CD4-positive, alpha-beta T cell (primary cell): Measurements from ENCODE around the gene NCKAP1. TPM values are rescaled to one million over a fixed set of nuclear protein-coding genes. Genes with fewer than 3 reads are reported as not detected.

Experiments used
- ATAC-seq: fragments of 200-7000 bp; cut with Tn5 transposase; one replicate; pipeline ENCODE4 v1.10.0; 2022; ENCODE audit warnings: mild to moderate bottlenecking; ENCODE audit not compliant: poor library complexity
- CTCF ChIA-PET: fragments of 350-600 bp; sonication (Branson Sonifier 250); formaldehyde crosslinking; loops from one replicate; lab custom pipeline; 2021; ENCODE audit warnings: antibody characterized with exemption, inconsistent platforms; lab: Charles Lee
- POLR2A ChIA-PET: fragments of 350-600 bp; sonication (Branson Sonifier 250); formaldehyde crosslinking; loops from one replicate; lab custom pipeline; 2021; ENCODE audit warnings: antibody characterized with exemption, inconsistent platforms; lab: Charles Lee
- DNase-seq, 14 experiments: peaks; one replicate each; pipeline ENCODE4 v3.0.0-alpha.2; 2013 to 2020; ENCODE audit warnings: mixed read lengths in 2 of 14
- H3K27ac ChIP-seq, 2 donors: one replicate each; pipeline versions ENCODE4 v1.5.1 to v1.7.0; 2013; ENCODE audit warnings: low read length in 2 of 2, low read depth in 1 of 2, mild to moderate bottlenecking in 1 of 2
- H3K27me3 ChIP-seq, 2 experiments: 1 replicate in 1 of 2; 2 replicates in 1 of 2; pipeline versions ENCODE4 v1.6.1 to v1.7.0; 2013; ENCODE audit warnings: low read length in 2 of 2, control low read depth in 1 of 2, mild to moderate bottlenecking in 1 of 2, moderate library complexity in 1 of 2; ENCODE audit not compliant: insufficient read depth in 2 of 2, control insufficient read depth in 1 of 2
- H3K36me3 ChIP-seq: one replicate; pipeline ENCODE4 v1.6.1; 2013; ENCODE audit warnings: low read length, control low read depth; ENCODE audit not compliant: insufficient read depth
- H3K4me1 ChIP-seq: one replicate; pipeline ENCODE4 v1.6.1; 2013; ENCODE audit warnings: low read length, control low read depth; ENCODE audit not compliant: insufficient read depth
- H3K4me3 ChIP-seq: one replicate; pipeline ENCODE4 v1.5.1; 2013; ENCODE audit warnings: mild to moderate bottlenecking, low read length, moderate library complexity
- H3K9me3 ChIP-seq, 2 experiments: 1 replicate in 1 of 2; 2 replicates in 1 of 2; pipeline versions ENCODE4 v1.6.1 to v1.7.0; 2013; ENCODE audit warnings: low read length in 2 of 2, mild to moderate bottlenecking in 2 of 2, control low read depth in 1 of 2, moderate library complexity in 1 of 2; ENCODE audit not compliant: control insufficient read depth in 1 of 2, insufficient read depth in 1 of 2
- H3K27ac Mint-ChIP-seq: one replicate; pipeline ENCODE4 v1.8.0; 2020; ENCODE audit warnings: mixed read lengths
- H3K27me3 Mint-ChIP-seq: one replicate; pipeline ENCODE4 v1.8.0; 2021; ENCODE audit warnings: mixed read lengths
- H3K36me3 Mint-ChIP-seq: one replicate; pipeline ENCODE4 v1.8.0; 2021; ENCODE audit warnings: low read depth, mixed read lengths
- H3K4me1 Mint-ChIP-seq: one replicate; pipeline ENCODE4 v1.8.0; 2021; ENCODE audit warnings: low read depth, mixed read lengths
- H3K4me3 Mint-ChIP-seq: one replicate; pipeline ENCODE4 v1.8.0; 2020; ENCODE audit warnings: mild to moderate bottlenecking, mixed read lengths
- H3K9me3 Mint-ChIP-seq: one replicate; pipeline ENCODE4 v1.8.0; 2020; ENCODE audit warnings: mixed read lengths
- intact Hi-C, 2 experiments: fragments of 100-400 bp; cut with DNase I in 1 of 2; cut with micrococcal nuclease in 1 of 2; formaldehyde crosslinking; loops; one replicate each; pipeline versions ENCODE4 v1.15.1 to v1.9.0; 2023 to 2025; cut with DNase I, micrococcal nuclease
- total RNA-seq, 174 experiments: library from RNA in 2 of 174; stranded (reverse) in 2 of 174; gene quantifications; one replicate each; pipeline ENCODE4 v1.2.3 and lab custom pipeline; 2021 to 2026
- TF ChIP-seq, protein P1 (sequence below): fragments of 200-600 bp; IDR thresholded peaks from one replicate; pipeline ENCODE4 v1.8.0; 2022; ENCODE audit warnings: antibody characterized with exemption, mild to moderate bottlenecking

Gene NCKAP1
- total RNA-seq, 2 experiments from 2014 or later: 2.4 to 2.5 TPM

DNA sequence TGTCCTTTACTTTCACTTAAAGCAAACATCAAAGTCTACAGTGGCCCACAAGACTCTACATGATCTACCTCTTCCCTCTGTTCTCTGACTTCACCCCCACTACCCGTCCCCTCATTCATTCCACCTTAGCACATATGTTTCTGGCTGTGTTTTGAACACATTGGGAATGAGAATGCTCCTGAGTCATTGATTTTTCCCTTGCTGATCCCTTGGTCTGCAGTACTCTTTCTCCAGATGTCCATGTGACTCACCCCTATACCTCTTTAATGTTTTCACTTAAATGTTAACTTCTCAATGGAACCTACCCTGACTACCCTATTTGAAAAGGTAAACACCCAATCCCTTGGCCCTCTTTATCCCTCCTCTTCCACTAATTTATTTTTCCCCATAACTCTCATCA lies 141.1 kb downstream of the NCKAP1 start:
- H3K4me3 ChIP-seq: no peak overlapping the region
- no peaks in the 10 kb centered on the region for H3K9me3 Mint-ChIP-seq
- ChIA-PET CTCF (no interaction called here), POLR2A (no interaction called here)
- ATAC-seq: no peak
- TF ChIP-seq, protein P1, sequence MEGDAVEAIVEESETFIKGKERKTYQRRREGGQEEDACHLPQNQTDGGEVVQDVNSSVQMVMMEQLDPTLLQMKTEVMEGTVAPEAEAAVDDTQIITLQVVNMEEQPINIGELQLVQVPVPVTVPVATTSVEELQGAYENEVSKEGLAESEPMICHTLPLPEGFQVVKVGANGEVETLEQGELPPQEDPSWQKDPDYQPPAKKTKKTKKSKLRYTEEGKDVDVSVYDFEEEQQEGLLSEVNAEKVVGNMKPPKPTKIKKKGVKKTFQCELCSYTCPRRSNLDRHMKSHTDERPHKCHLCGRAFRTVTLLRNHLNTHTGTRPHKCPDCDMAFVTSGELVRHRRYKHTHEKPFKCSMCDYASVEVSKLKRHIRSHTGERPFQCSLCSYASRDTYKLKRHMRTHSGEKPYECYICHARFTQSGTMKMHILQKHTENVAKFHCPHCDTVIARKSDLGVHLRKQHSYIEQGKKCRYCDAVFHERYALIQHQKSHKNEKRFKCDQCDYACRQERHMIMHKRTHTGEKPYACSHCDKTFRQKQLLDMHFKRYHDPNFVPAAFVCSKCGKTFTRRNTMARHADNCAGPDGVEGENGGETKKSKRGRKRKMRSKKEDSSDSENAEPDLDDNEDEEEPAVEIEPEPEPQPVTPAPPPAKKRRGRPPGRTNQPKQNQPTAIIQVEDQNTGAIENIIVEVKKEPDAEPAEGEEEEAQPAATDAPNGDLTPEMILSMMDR: no peak
- H3K27me3 ChIP-seq: no peaks in the 10 kb centered on the region
- H3K9me3 ChIP-seq: peaks cover 0 to 4% of the 10 kb centered on the region in 2 experiments
- no peak overlapping the region for H3K4me3 Mint-ChIP-seq
- intact Hi-C loops: no loop called here
- H3K36me3 ChIP-seq: no peaks in the 10 kb centered on the region
- DNase-seq: no peak
- no peak overlapping the region for H3K27ac Mint-ChIP-seq
- H3K27ac ChIP-seq: no peak overlapping the region
- no peaks in the 10 kb centered on the region for H3K4me1 ChIP-seq
- H3K27me3 Mint-ChIP-seq: no peaks in the 10 kb centered on the region
- no peaks in the 10 kb centered on the region for H3K36me3 Mint-ChIP-seq
- H3K4me1 Mint-ChIP-seq: no peaks in the 10 kb centered on the region

DNA sequence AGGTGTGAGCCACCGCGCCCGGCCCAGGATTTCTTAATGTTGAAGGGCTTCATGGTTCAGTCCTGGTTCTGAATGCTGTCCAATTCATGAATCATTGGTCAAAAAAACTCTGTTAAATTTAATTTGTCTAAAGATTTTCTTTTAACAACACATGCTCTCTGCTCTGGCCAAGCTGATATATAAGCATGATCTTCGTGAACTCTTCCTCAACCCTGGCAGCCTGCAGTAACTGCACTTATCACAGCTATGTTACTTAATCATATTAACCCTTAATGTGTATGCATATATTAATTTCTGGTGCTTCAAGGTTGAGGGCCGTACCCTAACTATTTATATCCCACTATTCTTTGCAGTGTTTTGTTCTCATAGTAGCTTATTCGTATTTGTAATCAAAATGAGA lies 142.5 kb downstream of the NCKAP1 start:
- intact Hi-C loops: no loop called here
- no peak overlapping the region for H3K27ac ChIP-seq
- H3K4me3 ChIP-seq: no peak overlapping the region
- no peak overlapping the region for H3K4me3 Mint-ChIP-seq
- DNase-seq: no peak
- no peaks in the 10 kb centered on the region for H3K36me3 ChIP-seq
- H3K4me1 ChIP-seq: no peaks in the 10 kb centered on the region
- POLR2A ChIA-PET: no interaction called here
- TF ChIP-seq, protein P1: no peak
- peaks cover 0 to 4% of the 10 kb centered on the region in 2 experiments for H3K9me3 ChIP-seq
- H3K27ac Mint-ChIP-seq: no peak overlapping the region
- CTCF ChIA-PET: no interaction called here
- H3K27me3 Mint-ChIP-seq: no peaks in the 10 kb centered on the region
- no peaks in the 10 kb centered on the region for H3K36me3 Mint-ChIP-seq
- no peaks in the 10 kb centered on the region for H3K4me1 Mint-ChIP-seq
- ATAC-seq: no peak
- H3K9me3 Mint-ChIP-seq: no peaks in the 10 kb centered on the region
- H3K27me3 ChIP-seq: no peaks in the 10 kb centered on the region

DNA sequence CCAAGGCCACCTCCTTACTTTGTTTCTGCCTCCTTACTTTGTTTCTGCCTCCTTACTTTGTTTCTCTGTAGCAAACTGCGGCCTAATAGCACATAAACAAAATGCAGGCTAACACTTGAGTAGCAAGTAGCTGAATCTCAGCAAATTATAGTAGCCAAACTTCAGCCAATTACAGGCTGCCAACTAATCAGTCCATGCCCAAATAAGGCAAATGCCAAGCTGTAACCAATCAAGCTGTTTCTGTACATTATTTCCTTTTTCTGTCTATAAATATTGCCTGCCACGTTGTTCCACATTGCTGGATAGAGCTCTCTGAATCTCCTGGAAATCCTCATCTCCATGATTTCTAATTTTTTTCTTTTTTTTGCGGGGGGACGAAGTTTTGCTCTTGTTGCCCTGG lies 143.1 kb downstream of the NCKAP1 start:
- no peaks in the 10 kb centered on the region for H3K4me1 Mint-ChIP-seq
- TF ChIP-seq, protein P1: no peak
- H3K36me3 ChIP-seq: no peaks in the 10 kb centered on the region
- CTCF ChIA-PET: no interaction called here
- no peaks in the 10 kb centered on the region for H3K27me3 Mint-ChIP-seq
- no peak overlapping the region for H3K4me3 Mint-ChIP-seq
- no peak overlapping the region for H3K27ac Mint-ChIP-seq
- no peak overlapping the region for H3K4me3 ChIP-seq
- H3K27me3 ChIP-seq: no peaks in the 10 kb centered on the region
- ATAC-seq (no peak), DNase-seq (no peak)
- intact Hi-C loops: no loop called here
- no peak overlapping the region for H3K27ac ChIP-seq
- POLR2A ChIA-PET: no interaction called here
- H3K9me3 Mint-ChIP-seq: no peaks in the 10 kb centered on the region
- peaks cover 0 to 4% of the 10 kb centered on the region in 2 experiments for H3K9me3 ChIP-seq
- H3K36me3 Mint-ChIP-seq: no peaks in the 10 kb centered on the region
- no peaks in the 10 kb centered on the region for H3K4me1 ChIP-seq
